K562 (cell line): ENCODE measurements around the gene SLC30A4.

Experiments used
- EZH2 ChIP-seq: IDR thresholded peaks from 2 replicates; pipeline ENCODE4 v1.6.1; 2012; ENCODE audit warnings: low read depth, mild to moderate bottlenecking, inconsistent platforms, low read length, borderline replicate concordance
- FOSL1 ChIP-seq: fragments of 200-800 bp; sonication (Bioruptor generic); conservative IDR thresholded peaks from 2 replicates; pipeline ENCODE4 v1.6.1; 2016; ENCODE audit warnings: missing genetic modification characterization, missing compliant biosample characterization
- JUND ChIP-seq, 2 experiments: IDR thresholded peaks; 2 replicates in 1 of 2; 3 replicates in 1 of 2; pipeline ENCODE4 v1.6.1; 2011; ENCODE audit warnings: borderline replicate concordance in 2 of 2, low read depth in 2 of 2, low read length in 2 of 2, improper control_type of control experiment in 1 of 2, missing biosample characterization in 1 of 2, missing genetic modification characterization in 1 of 2, missing genetic modification reagents in 1 of 2
- NR3C1 ChIP-seq: sonication (generic); formaldehyde crosslinking; IDR thresholded peaks from 2 replicates; pipeline ENCODE4 v1.8.1; 2022; ENCODE audit warnings: missing genetic modification reagents
- PBX2 ChIP-seq, 2 experiments: IDR thresholded peaks in 1 of 2; conservative IDR thresholded peaks in 1 of 2; 2 replicates each; pipeline ENCODE4 v1.6.1; 2016; ENCODE audit warnings: low read depth in 2 of 2, mild to moderate bottlenecking in 1 of 2, missing compliant biosample characterization in 1 of 2, missing genetic modification characterization in 1 of 2, moderate library complexity in 1 of 2
- POLR2A ChIP-seq: fragments of 450-650 bp; conservative IDR thresholded peaks from 2 replicates; pipeline ENCODE4 v1.6.1; 2016
- POLR2AphosphoS2 ChIP-seq: IDR thresholded peaks from 2 replicates; pipeline ENCODE4 v1.6.1; 2012; ENCODE audit warnings: low read length, improper control_type of control experiment
- REST ChIP-seq, 2 experiments: fragments of 450-650 bp; formaldehyde crosslinking in 1 of 2; IDR thresholded peaks; 2 replicates each; pipeline versions ENCODE4 v1.4.0 to v1.6.1; 2014 to 2020; ENCODE audit warnings: mild to moderate bottlenecking in 2 of 2, borderline replicate concordance in 1 of 2, low read depth in 1 of 2
- RNF2 ChIP-seq: sonication (generic); IDR thresholded peaks from 2 replicates; pipeline ENCODE4 v1.6.1; 2016
- SMARCC2 ChIP-seq: fragments of 450-650 bp; IDR thresholded peaks from 2 replicates; pipeline ENCODE4 v1.6.1; 2017; ENCODE audit warnings: antibody characterized with exemption, moderate library complexity, mild to moderate bottlenecking, low read depth
- ZNF174 ChIP-seq: fragments of 250-450 bp; sonication (Bioruptor Pico); IDR thresholded peaks from 2 replicates; pipeline ENCODE4 v1.4.0; 2020; ENCODE audit warnings: mild to moderate bottlenecking
- ZNF407 ChIP-seq: fragments of 450-650 bp; IDR thresholded peaks from 2 replicates; pipeline ENCODE4 v1.6.1; 2016; ENCODE audit warnings: low read depth
- ZNF785 ChIP-seq: fragments of 250-450 bp; sonication (Bioruptor Pico); IDR thresholded peaks from 2 replicates; pipeline ENCODE4 v1.4.0; 2020; ENCODE audit warnings: mild to moderate bottlenecking

- TF ChIP-seq ZNF785 (CRISPR knock-in tag) (no peak), EZH2 (no peak), ZNF407 (no peak), FOSL1 (tag) (no peak), NR3C1 (CRISPR knock-in tag) (no peak), POLR2AphosphoS2 (no peak), SMARCC2 (no peak), REST (IDR thresholded peaks at IDR 0.05; ENCODE audit: borderline replicate concordance) (no peak), REST (CRISPR knock-in tag; IDR thresholded peaks at IDR 0.05; ENCODE audit: low read depth) (no peak), RNF2 (no peak), POLR2A (no peak), ZNF174 (CRISPR knock-in tag) (no peak), JUND (IDR thresholded peaks at IDR 0.05; ENCODE audit: borderline replicate concordance, low read depth, low read length) (no peak), JUND (tag; IDR thresholded peaks at IDR 0.05; ENCODE audit: borderline replicate concordance, low read depth, low read length) (no peak), PBX2 (CRISPR knock-in tag; IDR thresholded peaks at IDR 0.05; ENCODE audit: low read depth) (no peak), PBX2 (tag; conservative IDR thresholded peaks at IDR 0.05; ENCODE audit: low read depth) (no peak)
Measured at GRCh38 chr15:45499426-45499825, 23.1 kb downstream of the SLC30A4 start.
